Measurements from ENCODE around the gene ZBTB20. TPM values are rescaled to one million over a fixed set of nuclear protein-coding genes. Genes with fewer than 3 reads are reported as not detected.

ZBTB20 gene
- total and polyA plus RNA-seq, 2 of the 4 experiments (the other 2 are of a cell fraction): 0.75 to 14.7 TPM

GRCh38 chr3:114525278-114525677, 621.8 kb downstream of the ZBTB20 start:
- H2AK5ac ChIP-seq (ENCODE audit: low read depth, low read length): no peak overlapping the region
- DNase-seq: peak; percentile 60
- intact Hi-C loops (cut with micrococcal nuclease) (no loop called here), in situ Hi-C loops (cut with MboI; ENCODE audit: low sequenced_read_pairs) (no loop called here), dilution Hi-C loops (cut with HindIII; ENCODE audit: low sequenced_read_pairs, unreplicated experiment) (no loop called here)
- H3K23ac ChIP-seq (ENCODE audit: low read depth, low read length): no peak overlapping the region
- no peak overlapping the region for H2BK15ac ChIP-seq (ENCODE audit: low read depth, low read length)
- no peaks in the 10 kb centered on the region for H4K20me1 ChIP-seq (ENCODE audit: insufficient read depth, low read length)
- H3K27ac ChIP-seq (ENCODE audit: insufficient read depth, low read length): no peak overlapping the region; the same call in 1 of the 2 replicates
- POLR2A ChIA-PET (ENCODE audit: unreplicated experiment): no interaction called here
- H3K56ac ChIP-seq (ENCODE audit: extremely low read depth, insufficient read depth, low read length): no peak overlapping the region
- no peaks in the 10 kb centered on the region for H3K36me3 ChIP-seq (ENCODE audit: control insufficient read depth, insufficient read depth, low read length)
- H3K18ac ChIP-seq (ENCODE audit: low read depth, low read length): no peak overlapping the region; the same call in 1 of the 2 replicates
- H2BK5ac ChIP-seq (ENCODE audit: low read depth, low read length, poor library complexity, severe bottlenecking): no peak overlapping the region
- H3K27me3 ChIP-seq (ENCODE audit: control insufficient read depth, insufficient read depth, low read length): no peaks in the 10 kb centered on the region
- H3K9ac ChIP-seq (ENCODE audit: low read depth, low read length): no peak overlapping the region
- H3K4ac ChIP-seq (ENCODE audit: low read depth, low read length): no peak overlapping the region
- H3K9me3 ChIP-seq (ENCODE audit: control insufficient read depth, insufficient read depth, low read length): no peaks in the 10 kb centered on the region
- H4K91ac ChIP-seq (ENCODE audit: insufficient read depth, low read depth, low read length): no peak overlapping the region
- no peaks in the 10 kb centered on the region for H3K4me1 ChIP-seq (ENCODE audit: control insufficient read depth, insufficient read depth, low read length)
- no peak overlapping the region for H2AK9ac ChIP-seq (replicated peaks; ENCODE audit: low read depth, low read length, poor library complexity)
- no peak overlapping the region for H3K4me3 ChIP-seq (ENCODE audit: insufficient read depth, low read depth, low read length)
- no CpG with 5 or more reads among the region's 2 CpGs for WGBS, 2 experiments (ENCODE audit: extremely low coverage in 2 of 2, insufficient read length in 1 of 2)
- H2AFZ ChIP-seq (replicated peaks; ENCODE audit: low read length, poor library complexity): no peak overlapping the region
- no peak overlapping the region for H2BK20ac ChIP-seq (ENCODE audit: low read depth, low read length)
- no peaks in the 10 kb centered on the region for H3K9me1 ChIP-seq (ENCODE audit: insufficient read depth, low read length)
- TF ChIP-seq MAFK (IDR thresholded peaks at IDR 0.05; ENCODE audit: low read depth, low read length) (no peak), CEBPB (IDR thresholded peaks at IDR 0.05; ENCODE audit: low read depth, low read length) (peak; percentile 75)
- no peak overlapping the region; the same call in 1 of the 2 replicates for H4K5ac ChIP-seq (ENCODE audit: low read depth, low read length)
- no TSS peak for BruUV-seq (replicated peaks)
- H2BK120ac ChIP-seq (ENCODE audit: low read depth, low read length): no peak overlapping the region
- no peak overlapping the region for H4K8ac ChIP-seq (ENCODE audit: low read depth in 2 of 2, low read length in 2 of 2)
- H3K4me2 ChIP-seq (ENCODE audit: low read depth, low read length): no peak overlapping the region
- CTCF ChIA-PET: no interaction called here
- H3K79me1 ChIP-seq (ENCODE audit: low read depth in 1 of 2, low read length in 2 of 2): peaks cover 5 to 22% of the 10 kb centered on the region in 2 experiments
- ATAC-seq (ENCODE audit: low read depth): peak; percentile 63
- H3K14ac ChIP-seq (replicated peaks; ENCODE audit: low read depth, low read length): no peak overlapping the region

Data from IMR-90 (cell line).